ENCODE data around the gene SLFNL1.

DNA sequence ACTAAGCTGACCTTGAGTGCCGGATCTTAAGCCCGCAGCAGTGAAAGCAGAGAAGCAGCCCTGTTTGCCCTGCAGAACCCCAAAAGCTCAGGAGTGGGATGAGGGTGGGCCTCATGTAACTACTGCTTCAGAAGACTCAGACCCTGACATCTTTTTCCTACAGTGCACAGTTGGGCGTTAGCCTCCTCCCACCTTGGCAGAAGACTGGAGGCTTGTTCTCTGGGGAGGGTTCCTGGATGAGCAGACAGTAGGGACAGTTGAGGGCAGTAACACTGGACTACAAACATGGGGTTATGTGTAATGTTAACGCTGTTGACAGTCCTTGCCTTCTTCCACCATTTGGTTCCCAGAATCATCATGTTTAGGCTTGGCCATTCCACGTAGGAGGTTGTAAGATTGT lies 32.5 kb downstream of the SLFNL1 start:
- TF ChIP-seq SP1 (IDR thresholded peaks at IDR 0.05), result no peak
- no peak for TF ChIP-seq FOXA1 (IDR thresholded peaks at IDR 0.05)
- no peak for TF ChIP-seq FOXM1 (IDR thresholded peaks at IDR 0.05; ENCODE audit: borderline replicate concordance)

All from HEK293T (cell line).